HG03280 (cell line): ENCODE data around the gene MS4A6E.
A peak's percentile ranks its signal among the peaks of the same experiment; 100 is the strongest.
"Not testable (repeated sequence)": the region's sequence is repeated elsewhere in the genome, so short reads cannot be mapped to it uniquely, and the experiment has no call there.

ENCODE experiments used
- ATAC-seq: cut with Tn5 transposase; IDR thresholded peaks from one replicate; pipeline ENCODE4 v1.9.1; 2021; ENCODE audit warnings: mild to moderate bottlenecking, moderate library complexity; ENCODE audit not compliant: unreplicated experiment

The MS4A6E gene

GRCh38 chr11:60334005-60334620 is 7.1 kb downstream of the MS4A6E start:
- no peak for ATAC-seq

GRCh38 chr11:60336767-60337391 is 9.8 kb downstream of the MS4A6E start:
- ATAC-seq, result no peak

- ATAC-seq, result no peak
Observed at GRCh38 chr11:60338053-60338452, 11.0 kb downstream of the MS4A6E start.

GRCh38 chr11:60339356-60339755 is 12.3 kb downstream of the MS4A6E start:
- ATAC-seq, result no peak

GRCh38 chr11:60343094-60343704 is 16.1 kb downstream of the MS4A6E start:
- ATAC-seq, result no peak

GRCh38 chr11:60344146-60344545 is 17.1 kb downstream of the MS4A6E start:
- no peak for ATAC-seq

GRCh38 chr11:60345489-60345888 is 18.4 kb downstream of the MS4A6E start:
- ATAC-seq, result no peak

- ATAC-seq, result no peak
Observed at GRCh38 chr11:60347084-60347797, 20.2 kb downstream of the MS4A6E start.

GRCh38 chr11:60348116-60348515 is 21.1 kb downstream of the MS4A6E start:
- ATAC-seq, result no peak

GRCh38 chr11:60349990-60350389 is 22.9 kb downstream of the MS4A6E start:
- ATAC-seq, result no peak

- no peak for ATAC-seq
Observed at GRCh38 chr11:60357771-60358170, 30.7 kb downstream of the MS4A6E start.

- no peak for ATAC-seq
Observed at GRCh38 chr11:60360621-60361020, 33.6 kb downstream of the MS4A6E start.

GRCh38 chr11:60362241-60362640 is 35.2 kb downstream of the MS4A6E start:
- ATAC-seq, result no peak

- peak; percentile 54 for ATAC-seq
Observed at GRCh38 chr11:60363542-60364470, 36.8 kb downstream of the MS4A6E start.

- ATAC-seq, result not testable (repeated sequence)
Observed at GRCh38 chr11:60366262-60366904, 39.3 kb downstream of the MS4A6E start.

GRCh38 chr11:60367009-60367408 is 40.0 kb downstream of the MS4A6E start:
- ATAC-seq, result peak; percentile 90

GRCh38 chr11:60367896-60368295 is 40.8 kb downstream of the MS4A6E start:
- no peak for ATAC-seq

GRCh38 chr11:60370252-60370810 is 43.3 kb downstream of the MS4A6E start:
- no peak for ATAC-seq

- ATAC-seq, result no peak
Observed at GRCh38 chr11:60370811-60371298, 43.8 kb downstream of the MS4A6E start.

GRCh38 chr11:60371386-60371785 is 44.3 kb downstream of the MS4A6E start:
- no peak for ATAC-seq
